B cell (primary cell): ENCODE measurements around the gene FAM120B. TPM values are rescaled to one million over a fixed set of nuclear protein-coding genes. Genes with fewer than 3 reads are reported as not detected.

Experiments used
- ATAC-seq: fragments of 200-7000 bp; cut with Tn5 transposase; one replicate; pipeline ENCODE4 v1.10.0; 2021; ENCODE audit warnings: low read depth, mild to moderate bottlenecking, moderate number of reproducible peaks, moderate library complexity
- CTCF ChIA-PET: fragments of 350-600 bp; sonication (Branson Sonifier 250); formaldehyde crosslinking; loops from one replicate; lab custom pipeline; 2021; ENCODE audit warnings: antibody characterized with exemption, inconsistent platforms; lab: Charles Lee
- POLR2A ChIA-PET: fragments of 350-600 bp; sonication (Branson Sonifier 250); formaldehyde crosslinking; loops from one replicate; lab custom pipeline; 2021; ENCODE audit warnings: antibody characterized with exemption; lab: Charles Lee
- DNase-seq: peaks from one replicate; pipeline ENCODE4 v3.0.0; 2013
- H2AFZ ChIP-seq: 2 replicates; pipeline ENCODE4 v1.6.1; 2012; ENCODE audit warnings: mild to moderate bottlenecking, low read depth, low read length; ENCODE audit not compliant: insufficient read depth, poor library complexity, severe bottlenecking
- H3K27ac ChIP-seq, 2 donors: 1 replicate in 1 of 2; 2 replicates in 1 of 2; pipeline ENCODE4 v1.5.1; 2012 to 2013; ENCODE audit warnings: low read length in 2 of 2, mild to moderate bottlenecking in 2 of 2, moderate library complexity in 1 of 2
- H3K27me3 ChIP-seq, 4 experiments: fragments of 200-600 bp in 1 of 4; sonication (generic) in 1 of 4; replicated peaks in 1 of 4; 1 replicate in 2 of 4; 2 replicates in 2 of 4; pipeline versions ENCODE4 v1.6.1 to v1.7.0; 2013 to 2016; ENCODE audit warnings: low read length in 3 of 4, mild to moderate bottlenecking in 2 of 4, mixed read lengths in 1 of 4, moderate library complexity in 1 of 4; ENCODE audit not compliant: insufficient read depth in 4 of 4, control insufficient read depth in 3 of 4; ENCODE audit errors: control extremely low read depth in 1 of 4
- H3K36me3 ChIP-seq, 2 experiments: replicated peaks in 1 of 2; 1 replicate in 1 of 2; 2 replicates in 1 of 2; pipeline versions ENCODE4 v1.6.1 to v1.7.1; 2013; ENCODE audit warnings: low read length in 1 of 2; ENCODE audit not compliant: insufficient read depth in 2 of 2, control insufficient read depth in 1 of 2; ENCODE audit errors: control extremely low read depth in 1 of 2, extremely low read depth in 1 of 2
- H3K4me1 ChIP-seq, 2 donors: fragments of 200-600 bp in 1 of 2; sonication (generic) in 1 of 2; 1 replicate in 1 of 2; 2 replicates in 1 of 2; pipeline versions ENCODE4 v1.5.1 to v1.6.1; 2013 to 2017; ENCODE audit warnings: low read length in 2 of 2; ENCODE audit not compliant: control insufficient read depth in 2 of 2, insufficient read depth in 2 of 2
- H3K4me2 ChIP-seq: replicated peaks from 2 replicates; pipeline ENCODE3; 2012; ENCODE audit warnings: mild to moderate bottlenecking, low read depth, low read length; ENCODE audit not compliant: poor library complexity, severe bottlenecking
- H3K4me3 ChIP-seq, 5 experiments: fragments of 200-600 bp in 1 of 5; sonication (generic) in 1 of 5; 1 replicate in 3 of 5; 2 replicates in 2 of 5; pipeline versions ENCODE4 v1.5.1 to v1.7.0; 2011 to 2016; ENCODE audit warnings: low read length in 4 of 5, mild to moderate bottlenecking in 4 of 5, low read depth in 2 of 5, control low read depth in 1 of 5, moderate library complexity in 1 of 5; ENCODE audit not compliant: insufficient read depth in 1 of 5; ENCODE audit errors: control extremely low read depth in 1 of 5, extremely low read depth in 1 of 5
- H3K79me2 ChIP-seq: fragments of 200-600 bp; sonication (generic); one replicate; pipeline ENCODE4 v1.6.0; 2016; ENCODE audit warnings: low read length; ENCODE audit not compliant: control insufficient read depth, insufficient read depth
- H3K9ac ChIP-seq: fragments of 200-600 bp; sonication (generic); 2 replicates; pipeline ENCODE4 v1.6.1; 2017; ENCODE audit warnings: mild to moderate bottlenecking, low read length, moderate library complexity
- H3K9me3 ChIP-seq, 3 donors: one replicate each; pipeline versions ENCODE4 v1.6.1 to v1.7.1; 2013; ENCODE audit warnings: low read length in 2 of 3; ENCODE audit not compliant: control insufficient read depth in 2 of 3, insufficient read depth in 1 of 3; ENCODE audit errors: control extremely low read depth in 1 of 3
- H4K20me1 ChIP-seq: 2 replicates; pipeline ENCODE4 v1.6.0; 2012; ENCODE audit warnings: mild to moderate bottlenecking, low read length; ENCODE audit not compliant: insufficient read depth, control insufficient read depth, poor library complexity, severe bottlenecking
- H3K27ac Mint-ChIP-seq: one replicate; pipeline ENCODE4 v1.8.0; 2021; ENCODE audit warnings: mixed read lengths
- H3K27me3 Mint-ChIP-seq: one replicate; pipeline ENCODE4 v1.8.0; 2021; ENCODE audit warnings: mixed read lengths
- H3K4me1 Mint-ChIP-seq: one replicate; pipeline ENCODE4 v1.8.0; 2021; ENCODE audit warnings: mixed read lengths
- H3K4me3 Mint-ChIP-seq: one replicate; pipeline ENCODE4 v1.8.0; 2021; ENCODE audit warnings: mixed read lengths
- H3K9me3 Mint-ChIP-seq: one replicate; pipeline ENCODE4 v1.8.0; 2022; ENCODE audit warnings: mixed read lengths; ENCODE audit not compliant: insufficient read depth
- EZH2 ChIP-seq: IDR thresholded peaks from 2 replicates; pipeline ENCODE4 v1.6.1; 2012; ENCODE audit warnings: borderline replicate concordance, low read depth, mild to moderate bottlenecking, moderate library complexity, low read length; ENCODE audit not compliant: insufficient read depth, poor library complexity, severe bottlenecking
- WGBS: methylation state at CpG from one replicate; pipeline ENCODE4 v1.1.5; 2013; ENCODE audit warnings: missing lambda C conversion rate; ENCODE audit not compliant: insufficient coverage; 5-methylcytosine and 5-hydroxymethylcytosine counted together
- intact Hi-C: fragments of 100-400 bp; cut with micrococcal nuclease; formaldehyde crosslinking; loops from one replicate; pipeline ENCODE4 v1.10.0; 2022
- polyA plus RNA-seq: library from polyadenylated mRNA; depleted of rRNA; stranded (reverse); fragments of >200 nt; gene quantifications from 2 replicates; pipeline ENCODE4 v1.2.3, GENCODE V29; 2012
- total RNA-seq, 2 donors: library from RNA; stranded (reverse); fragments of 120-200 nt in 1 of 2; gene quantifications; 1 replicate in 1 of 2; 2 replicates in 1 of 2; pipeline versions ENCODE4 v1.2.3 to v1.2.4, GENCODE V29; 2013 to 2022
- TF ChIP-seq, protein P1 (sequence below): fragments of 200-600 bp; IDR thresholded peaks from one replicate; pipeline ENCODE4 v1.8.0; 2022; ENCODE audit warnings: antibody characterized with exemption, mild to moderate bottlenecking

Gene FAM120B
- total and polyA plus RNA-seq, 2 donors (not counting 1 experiment from before 2014, with no cell fraction given), result 12.5 to 51.7 TPM

DNA sequence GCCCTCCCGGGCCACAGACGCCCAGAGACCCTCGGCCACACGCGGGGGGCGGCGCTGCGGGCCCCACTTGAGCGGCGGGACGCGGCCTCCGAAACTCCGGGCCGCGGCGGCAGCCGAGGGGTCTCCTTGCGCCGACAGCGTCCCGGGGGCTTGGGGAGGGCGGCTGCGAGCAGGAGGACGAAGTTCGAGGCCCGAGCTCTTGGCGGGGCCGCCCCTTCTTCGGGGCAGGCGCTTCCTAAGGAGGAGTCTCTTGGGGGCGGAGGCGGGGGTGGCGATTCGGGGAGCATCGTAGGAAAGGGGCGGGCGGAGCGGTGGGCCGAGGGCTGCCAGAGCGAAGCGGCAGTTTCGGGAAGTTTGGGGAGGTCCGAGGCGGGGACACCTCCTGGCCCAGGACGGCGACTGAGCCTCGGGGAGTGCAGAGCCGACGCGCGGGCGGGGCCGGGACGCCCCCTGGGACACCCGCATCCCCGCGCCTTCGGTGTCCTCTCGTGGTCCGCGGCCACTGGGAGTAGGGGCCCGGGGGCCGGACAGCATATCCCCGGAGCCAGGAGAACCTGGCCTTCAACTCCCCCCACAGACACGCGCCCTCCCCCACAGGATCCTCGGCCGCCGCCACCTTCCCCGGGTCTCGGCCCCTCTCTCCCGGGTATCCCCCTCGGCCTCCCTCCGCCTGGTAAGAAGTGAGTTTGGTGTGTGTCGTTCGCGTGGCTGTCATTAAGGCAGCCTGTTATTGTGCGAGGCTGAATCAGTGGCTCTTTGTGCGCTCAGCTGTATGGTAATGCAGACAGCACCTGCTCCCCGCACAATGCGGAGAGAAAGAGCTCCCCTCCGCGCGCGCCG is 15.1 kb upstream of the FAM120B start:
- Histone ChIP-seq H3K4me3 (peak overlapping the region in 4 of 5 experiments; percentile 40 to 77 (median 68)), H3K27me3 (peaks cover 0 to 81% (median 48%) of the 10 kb centered on the region in 4 experiments)
- peak overlapping the region; percentile 73 for H3K27ac Mint-ChIP-seq

More for the DNA sequence above, 15.1 kb upstream of the FAM120B start:
- peak overlapping the region; percentile 72 for H2AFZ ChIP-seq
- H3K9ac ChIP-seq, result peak overlapping the region; percentile 58
- WGBS, result 1% methylated on average over 77 of the region's 87 CpGs
- peaks cover 49% of the 10 kb centered on the region for H3K4me1 Mint-ChIP-seq
- ChIA-PET POLR2A (interaction anchor here (0.7 kb wide), 1 partner anchor 568 kb away, joined by 5 read pairs; no protein-coding TSS in a partner anchor), CTCF (interaction anchor here (0.9 to 2.1 kb wide), 9 partner anchors 17 to 501 kb away, joined by 3 to 14 read pairs (median 3); no protein-coding TSS in a partner anchor)
- H3K4me1 ChIP-seq, result peaks cover 52 to 68% of the 10 kb centered on the region in 2 donors
- no peaks in the 10 kb centered on the region for H3K9me3 Mint-ChIP-seq
- TF ChIP-seq, protein P1, sequence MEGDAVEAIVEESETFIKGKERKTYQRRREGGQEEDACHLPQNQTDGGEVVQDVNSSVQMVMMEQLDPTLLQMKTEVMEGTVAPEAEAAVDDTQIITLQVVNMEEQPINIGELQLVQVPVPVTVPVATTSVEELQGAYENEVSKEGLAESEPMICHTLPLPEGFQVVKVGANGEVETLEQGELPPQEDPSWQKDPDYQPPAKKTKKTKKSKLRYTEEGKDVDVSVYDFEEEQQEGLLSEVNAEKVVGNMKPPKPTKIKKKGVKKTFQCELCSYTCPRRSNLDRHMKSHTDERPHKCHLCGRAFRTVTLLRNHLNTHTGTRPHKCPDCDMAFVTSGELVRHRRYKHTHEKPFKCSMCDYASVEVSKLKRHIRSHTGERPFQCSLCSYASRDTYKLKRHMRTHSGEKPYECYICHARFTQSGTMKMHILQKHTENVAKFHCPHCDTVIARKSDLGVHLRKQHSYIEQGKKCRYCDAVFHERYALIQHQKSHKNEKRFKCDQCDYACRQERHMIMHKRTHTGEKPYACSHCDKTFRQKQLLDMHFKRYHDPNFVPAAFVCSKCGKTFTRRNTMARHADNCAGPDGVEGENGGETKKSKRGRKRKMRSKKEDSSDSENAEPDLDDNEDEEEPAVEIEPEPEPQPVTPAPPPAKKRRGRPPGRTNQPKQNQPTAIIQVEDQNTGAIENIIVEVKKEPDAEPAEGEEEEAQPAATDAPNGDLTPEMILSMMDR, result no peak
- TF ChIP-seq EZH2, result no peak
- ATAC-seq (peak; percentile 32), DNase-seq (peak; percentile 73)
- intact Hi-C loops, result loop anchor here (2.0 to 10.0 kb wide), 6 partner anchors 203 to 567 kb away; partner anchors contain the start of gene PHF10
- H4K20me1 ChIP-seq, result peaks cover 3% of the 10 kb centered on the region
- peak overlapping the region; percentile 98 for H3K4me2 ChIP-seq
- no peaks in the 10 kb centered on the region for H3K36me3 ChIP-seq
- H3K4me3 Mint-ChIP-seq, result peak overlapping the region; percentile 94
- H3K79me2 ChIP-seq, result no peaks in the 10 kb centered on the region
- H3K27me3 Mint-ChIP-seq, result peaks cover 45% of the 10 kb centered on the region
- H3K27ac ChIP-seq, result no peak overlapping the region
- peaks cover 0 to 19% (median 0%) of the 10 kb centered on the region in 3 donors for H3K9me3 ChIP-seq
